ENCODE results near the gene HTR1A.

Gene HTR1A

DNA sequence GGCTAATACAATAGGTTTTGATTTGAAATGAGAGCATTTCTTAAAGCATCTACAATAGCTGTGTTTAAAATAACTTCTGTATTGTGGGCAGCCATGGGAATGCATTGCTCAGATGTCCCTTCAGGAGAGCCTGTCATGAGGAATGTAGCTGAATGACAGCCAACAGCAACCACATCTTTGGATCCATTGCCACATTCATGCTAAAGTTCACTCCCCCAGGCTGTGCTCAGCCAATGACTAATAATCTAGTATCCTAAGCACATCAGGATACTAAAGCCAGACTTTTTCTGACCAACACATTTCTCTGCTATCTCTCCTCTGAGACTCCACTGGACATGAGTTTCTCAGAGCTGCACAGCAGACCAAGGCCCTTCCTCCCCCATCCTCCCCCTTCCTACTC lies 45.5 kb downstream of the HTR1A start:
- in situ Hi-C loops (cut with HindIII; ENCODE audit: low pct_ligation_motif_present, low pct_unique_long_range_greater_than_20kb, low sequenced_read_pairs) = no loop called here
- no peak for DNase-seq

DNA sequence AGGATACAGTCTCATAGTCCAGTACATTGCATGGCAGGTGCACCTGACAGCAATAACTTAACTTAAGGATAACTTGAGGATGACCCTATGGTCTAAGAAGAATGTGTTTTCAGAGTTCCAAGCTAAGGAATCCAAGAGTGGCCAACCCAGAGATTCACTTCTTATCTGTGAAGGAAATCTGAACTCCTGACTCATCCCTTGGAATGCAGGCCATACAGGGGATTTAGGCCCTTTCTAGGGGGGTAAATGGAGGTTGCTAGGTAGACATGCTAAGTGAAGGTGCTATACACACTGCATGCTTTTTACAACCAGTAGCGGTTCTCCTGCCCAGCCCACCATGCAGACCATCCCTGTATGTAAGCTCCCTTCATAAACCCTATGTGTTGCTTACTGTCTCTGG lies 50.4 kb downstream of the HTR1A start:
- in situ Hi-C loops (cut with HindIII; ENCODE audit: low pct_ligation_motif_present, low pct_unique_long_range_greater_than_20kb, low sequenced_read_pairs) = no loop called here
- DNase-seq = no peak

Data from ACHN (cell line).